HepG2 (cell line): ENCODE data around the gene SFTA2.
A peak's percentile ranks its signal among the peaks of the same experiment; 100 is the strongest.

Experiments used
- EHMT2 ChIP-seq: fragments of 200-600 bp; sonication (generic); IDR thresholded peaks from 2 replicates; pipeline ENCODE4 v1.7.0; 2017; ENCODE audit warnings: antibody characterized with exemption, low read depth, low read length, borderline replicate concordance
- ETV6 ChIP-seq: sonication (generic); formaldehyde crosslinking; conservative IDR thresholded peaks from 2 replicates; pipeline ENCODE4 v1.4.0; 2020; ENCODE audit warnings: missing genetic modification reagents
- KLF11 ChIP-seq: IDR thresholded peaks from 2 replicates; pipeline ENCODE4 v1.6.1; 2016; ENCODE audit warnings: missing compliant biosample characterization
- LCORL ChIP-seq, 2 experiments: fragments of 450-650 bp in 1 of 2; sonication (generic) in 1 of 2; formaldehyde crosslinking in 1 of 2; IDR thresholded peaks; 2 replicates each; pipeline versions ENCODE4 v1.5.0 to v1.6.1; 2017 to 2020; ENCODE audit warnings: antibody characterized with exemption in 1 of 2, missing genetic modification reagents in 1 of 2
- MAFK ChIP-seq, 2 experiments: IDR thresholded peaks in 1 of 2; conservative IDR thresholded peaks in 1 of 2; 2 replicates each; pipeline ENCODE4 v1.6.1; 2011; ENCODE audit warnings: improper control_type of control experiment in 2 of 2, low read length in 2 of 2
- SRSF9 ChIP-seq: fragments of 200-400 bp; formaldehyde crosslinking; IDR thresholded peaks from 2 replicates; pipeline ENCODE4 v1.6.1; 2018; ENCODE audit warnings: borderline replicate concordance, mild to moderate bottlenecking, low read depth, low read length; ENCODE audit not compliant: insufficient read depth, poor library complexity, severe bottlenecking
- ZNF18 ChIP-seq: sonication (generic); formaldehyde crosslinking; IDR thresholded peaks from 2 replicates; pipeline ENCODE4 v1.8.0; 2022; ENCODE audit warnings: mild to moderate bottlenecking, missing genetic modification reagents; ENCODE audit not compliant: insufficient replicate concordance

- TF ChIP-seq ETV6 (CRISPR knock-in tag) (no peak), SRSF9 (no peak), ZNF18 (CRISPR knock-in tag) (no peak), KLF11 (no peak), MAFK (conservative IDR thresholded peaks at IDR 0.05 in 1 of 2, IDR thresholded peaks at IDR 0.05 in 1 of 2; ENCODE audit: low read length in 2 of 2) (peak in 1 of 2 experiments; percentile 28; a peak in 2 of 4 replicates), LCORL (IDR thresholded peaks at IDR 0.05) (no peak), LCORL (CRISPR knock-in tag; IDR thresholded peaks at IDR 0.05) (no peak), EHMT2 (no peak)
Measured at GRCh38 chr6:30960907-30961673, 29.1 kb upstream of the SFTA2 start.
